HG02943 (cell line): ENCODE results near the gene SHC1.
A peak's percentile ranks its signal among the peaks of the same experiment; 100 is the strongest.

Source experiments
- ATAC-seq: cut with Tn5 transposase; IDR thresholded peaks from one replicate; pipeline ENCODE4 v1.9.1; 2021; ENCODE audit warnings: mild to moderate bottlenecking, low read depth, moderate library complexity; ENCODE audit not compliant: unreplicated experiment

Gene SHC1

DNA sequence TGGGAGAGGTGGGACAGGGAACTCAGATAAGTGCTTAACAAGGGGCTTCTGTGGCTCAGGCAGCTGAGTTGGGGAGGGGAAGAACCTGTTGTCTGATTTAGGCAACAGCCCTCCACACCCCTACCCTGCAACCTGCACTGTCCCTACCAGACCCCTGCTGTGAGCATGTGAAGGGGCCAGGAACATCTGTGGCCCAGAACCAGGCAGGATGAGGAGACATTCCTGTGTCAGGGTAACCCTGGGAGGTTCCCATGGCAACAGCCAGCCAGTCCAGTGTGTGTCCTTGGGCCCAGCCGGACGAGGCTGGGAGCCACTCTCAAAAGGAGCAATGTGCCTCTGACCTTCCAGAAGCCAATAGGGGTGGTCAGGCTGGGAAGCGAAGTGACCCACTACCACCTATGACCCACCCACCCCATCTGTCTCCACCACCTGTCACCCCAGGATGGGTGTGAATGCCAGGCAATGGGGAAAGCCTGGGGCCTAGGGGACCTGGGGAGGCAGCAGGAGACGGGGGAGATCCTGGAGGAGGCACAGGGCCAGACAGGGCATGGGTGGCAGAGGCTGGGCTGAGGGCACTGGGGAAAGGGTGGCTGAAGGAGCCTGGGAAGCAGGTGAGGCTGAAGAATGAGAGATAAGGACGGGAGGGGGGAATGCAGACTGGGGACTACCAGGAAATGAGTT lies 29.1 kb downstream of the SHC1 start:
- no peak for ATAC-seq

DNA sequence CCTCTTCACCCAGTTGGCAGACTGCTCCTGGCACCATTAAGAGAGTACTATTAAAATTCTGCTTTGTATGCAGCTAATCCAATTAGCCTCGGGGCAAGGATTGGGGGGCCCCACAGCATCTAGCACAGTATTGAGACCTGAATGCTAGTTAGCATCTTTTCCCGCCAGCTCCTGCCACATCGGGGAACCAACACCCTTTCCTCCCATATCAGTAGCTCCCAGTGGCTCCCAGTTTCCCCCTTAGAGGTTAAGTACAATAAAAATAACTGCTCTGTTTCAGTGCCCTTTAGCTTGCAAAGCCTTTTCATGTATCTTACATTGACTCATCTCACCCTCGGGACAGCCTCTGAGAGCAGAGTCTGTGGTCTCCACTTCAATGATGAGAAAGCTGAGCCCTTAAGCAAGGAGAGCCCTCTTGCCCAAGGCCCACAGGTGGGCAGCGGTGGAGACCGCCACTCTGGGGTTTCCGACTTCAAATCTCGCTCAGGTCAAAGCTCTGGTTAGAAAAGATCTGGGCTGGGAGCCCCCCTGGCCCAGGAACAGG lies 29.8 kb downstream of the SHC1 start:
- no peak for ATAC-seq

DNA sequence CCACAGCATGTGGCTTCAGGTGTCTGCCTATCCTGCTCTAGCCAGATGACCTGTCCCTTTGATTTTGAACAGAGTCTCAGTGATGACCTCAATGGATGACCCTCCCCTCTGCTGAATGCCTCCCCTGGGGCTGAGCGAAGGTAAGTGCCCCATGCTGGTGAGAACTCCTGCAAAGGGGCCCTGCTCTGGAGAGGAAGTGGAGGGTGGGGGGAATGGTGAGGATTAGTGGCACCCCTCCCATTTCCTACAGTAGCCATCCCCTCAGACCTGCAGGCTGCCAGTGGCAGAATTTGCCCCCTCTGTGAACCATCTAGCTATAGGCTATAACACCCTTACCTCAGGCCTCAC lies 30.4 kb downstream of the SHC1 start:
- no peak for ATAC-seq

DNA sequence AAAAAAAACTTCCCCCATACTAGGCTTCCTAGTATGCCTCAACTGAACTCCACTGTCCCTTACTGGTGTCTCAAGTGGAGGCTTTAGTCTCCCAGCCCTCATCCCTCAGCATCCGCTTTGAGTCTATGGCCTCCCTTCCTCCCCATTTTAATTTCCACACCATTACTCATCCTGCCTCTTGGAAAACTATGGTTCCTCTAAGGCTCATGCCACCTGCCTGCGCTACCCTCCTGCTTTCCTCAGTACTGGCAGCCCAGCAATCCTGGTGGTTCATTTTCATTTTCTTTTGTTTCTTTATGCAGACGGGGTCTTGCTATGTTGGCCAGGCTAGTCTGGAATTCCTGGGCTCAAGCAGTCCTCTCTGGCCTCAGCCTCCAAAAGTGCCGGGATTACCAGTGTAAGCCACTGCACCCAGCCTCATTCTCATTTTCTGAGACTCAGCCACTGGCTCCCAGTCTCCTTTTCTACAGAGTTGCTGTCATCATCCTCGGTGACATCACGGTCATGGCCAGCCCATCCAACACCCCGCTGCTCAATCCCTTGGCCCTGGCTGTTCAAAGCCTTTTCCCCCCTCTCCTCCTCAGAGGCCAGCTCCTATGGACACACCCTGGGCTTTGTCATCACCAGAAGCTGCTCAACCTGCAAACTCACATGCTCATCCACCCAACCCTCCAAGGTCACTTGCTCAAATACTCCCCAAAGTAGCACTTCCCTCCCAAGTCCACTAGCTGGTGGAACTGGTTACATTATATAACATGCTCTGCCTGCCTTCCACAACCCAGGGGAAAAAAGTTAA lies 31.7 kb downstream of the SHC1 start:
- ATAC-seq = no peak

DNA sequence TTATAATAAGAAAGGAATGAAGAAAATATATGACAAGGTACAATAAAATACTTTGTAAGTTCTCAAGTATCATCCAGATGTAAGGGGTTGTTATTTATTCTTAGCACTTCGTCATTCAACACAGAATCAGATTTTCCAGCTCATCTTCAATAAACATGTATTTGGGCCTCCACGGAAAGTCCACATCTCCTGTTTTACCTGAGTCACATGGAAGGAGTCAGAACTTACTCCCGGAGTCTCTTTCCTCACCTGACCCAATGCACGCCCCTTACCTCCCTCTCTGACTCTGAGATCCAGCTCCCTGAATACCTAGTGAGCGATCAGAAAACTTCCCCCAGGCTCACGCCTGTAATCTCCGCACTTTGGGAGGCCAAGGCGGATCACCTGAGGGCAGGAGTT lies 32.6 kb downstream of the SHC1 start:
- ATAC-seq = no peak

DNA sequence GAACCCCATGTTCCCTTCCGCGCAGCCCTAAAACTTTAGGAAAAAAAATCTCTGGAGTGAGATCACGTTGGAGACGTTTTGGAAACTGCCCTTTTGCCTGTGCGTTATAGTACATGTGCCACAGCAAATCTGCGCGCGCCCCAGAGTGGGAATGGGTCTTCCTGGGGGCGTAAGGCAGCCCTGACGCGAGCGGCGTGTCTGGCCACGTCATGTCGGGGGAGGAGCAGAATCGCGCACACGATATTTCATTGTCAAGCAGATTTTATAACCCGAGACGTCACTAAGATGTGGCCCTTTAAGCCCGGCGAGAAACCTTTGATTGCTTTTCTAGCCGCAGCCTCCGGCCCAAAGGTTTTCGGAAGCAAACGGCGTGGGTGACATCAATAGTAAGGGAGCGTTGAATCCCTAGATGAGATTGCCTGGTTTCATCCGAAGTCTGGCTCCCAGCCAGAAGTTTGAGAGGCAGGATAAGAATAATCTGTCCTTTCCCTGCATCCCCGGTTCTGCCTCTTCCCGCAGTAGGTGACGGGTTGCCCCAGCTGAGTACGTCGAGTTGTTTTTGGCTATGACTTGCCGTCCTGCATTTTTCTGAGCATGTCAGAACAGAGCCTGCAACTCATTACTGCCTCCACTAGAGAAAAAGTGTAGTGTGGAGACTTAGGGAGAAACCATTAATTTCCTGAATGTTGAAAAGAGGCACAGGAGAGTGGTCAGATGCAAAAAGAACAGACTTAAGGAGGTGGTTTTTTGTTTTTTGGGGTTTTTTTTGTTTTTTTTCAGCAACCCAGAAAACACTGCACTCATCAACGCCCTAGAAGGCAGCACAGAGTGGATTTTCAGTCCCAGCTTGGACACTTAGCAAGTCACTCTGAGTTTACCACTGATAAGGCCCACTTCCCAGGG lies 33.2 kb downstream of the SHC1 start:
- peak; percentile 49 for ATAC-seq

DNA sequence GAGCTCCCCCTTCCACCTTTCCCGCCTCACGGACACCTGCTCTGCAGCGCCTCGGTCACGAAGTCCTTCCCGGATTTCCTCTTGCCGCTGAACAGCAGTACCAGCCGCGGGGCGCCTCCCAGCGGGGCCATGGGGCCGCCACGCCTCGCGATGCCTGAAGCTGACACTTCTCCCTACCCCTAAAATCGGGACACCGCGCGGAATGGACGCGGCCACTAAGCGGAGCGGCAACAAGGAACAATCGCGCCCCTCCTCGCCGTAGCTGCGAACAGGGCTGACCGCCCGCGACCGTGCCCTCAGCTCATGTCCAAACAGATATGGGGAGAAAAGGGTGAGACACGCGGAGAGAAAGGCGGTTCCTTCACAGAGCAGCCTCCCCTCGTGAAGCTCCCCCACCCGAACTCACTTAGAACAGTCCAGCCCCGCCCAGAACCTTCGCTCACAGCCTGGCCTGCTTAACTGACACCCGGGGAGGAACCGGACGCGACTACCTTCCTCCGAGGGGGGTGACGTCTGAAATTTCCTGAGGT lies 33.9 kb downstream of the SHC1 start, which contains the start of gene PMVK:
PMVK (minus strand) TSS at position 165 of the 530 bp plus-strand sequence; CDS start at position 131, 34 bp downstream.
- peak; percentile 78 for ATAC-seq

DNA sequence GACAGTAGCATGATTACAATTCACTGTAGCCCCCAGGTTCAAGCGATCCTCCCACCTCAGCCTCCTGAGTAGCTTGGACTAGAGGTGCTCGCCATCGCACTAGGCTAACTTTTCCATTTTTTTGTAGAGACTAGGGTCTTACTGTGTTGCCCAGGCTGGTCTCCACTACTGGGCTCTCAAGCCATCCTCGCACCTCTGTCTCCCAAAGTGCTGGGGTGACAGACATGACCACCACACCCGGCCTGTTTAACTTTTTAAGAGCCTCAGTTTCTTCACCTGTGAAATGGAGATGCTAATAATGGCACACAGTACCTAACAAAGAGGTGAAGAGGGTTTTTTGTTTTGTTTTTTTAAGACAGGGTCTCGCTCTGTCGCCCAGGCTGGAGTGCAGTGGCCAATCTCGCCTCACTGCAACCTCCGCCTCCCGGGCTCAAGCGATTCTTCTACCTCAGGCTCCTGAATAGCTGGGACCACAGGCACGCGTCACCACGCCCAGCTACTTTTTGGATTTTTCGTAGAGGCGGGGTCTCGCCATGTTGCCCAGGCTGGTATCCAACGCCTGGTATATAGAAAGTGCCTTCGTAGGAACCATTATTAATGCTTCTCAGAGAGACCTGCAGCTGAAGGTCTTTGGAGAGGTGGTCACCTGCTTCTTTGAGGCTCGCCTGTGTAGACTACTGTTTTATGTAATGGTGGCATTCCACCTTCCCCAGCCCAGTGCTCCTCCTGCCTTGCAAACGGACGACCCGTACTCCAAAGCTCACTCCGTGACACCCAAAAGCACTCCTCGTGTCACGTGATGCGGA lies 34.6 kb downstream of the SHC1 start:
- ATAC-seq = no peak

DNA sequence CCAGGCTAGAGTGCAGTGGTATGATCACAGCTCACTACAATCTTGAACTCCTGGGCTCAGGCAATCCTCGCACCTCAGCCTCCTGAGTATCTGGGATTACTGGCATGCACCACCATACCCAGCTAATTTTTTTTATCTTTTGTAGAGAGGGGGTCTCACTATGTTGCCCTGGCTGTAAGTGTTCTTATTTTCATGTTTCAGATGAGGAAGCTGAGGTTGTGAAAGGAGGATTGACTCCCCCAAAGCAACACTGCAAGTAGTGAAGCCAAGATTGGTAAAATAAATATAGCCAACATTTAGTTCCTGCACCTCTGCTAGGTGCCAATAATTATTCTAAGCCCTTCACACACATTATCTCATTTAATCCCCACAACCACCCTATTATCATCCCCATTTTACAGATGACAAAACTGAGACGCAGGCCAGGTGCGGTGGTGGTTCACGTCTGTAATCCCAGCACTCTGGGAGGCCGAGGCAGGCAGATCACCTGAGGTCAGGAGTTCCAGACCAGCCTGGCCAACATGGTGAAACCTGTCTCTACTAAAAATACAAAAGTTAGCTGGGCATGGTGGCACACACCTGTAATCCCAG lies 36.1 kb downstream of the SHC1 start:
- ATAC-seq = no peak

DNA sequence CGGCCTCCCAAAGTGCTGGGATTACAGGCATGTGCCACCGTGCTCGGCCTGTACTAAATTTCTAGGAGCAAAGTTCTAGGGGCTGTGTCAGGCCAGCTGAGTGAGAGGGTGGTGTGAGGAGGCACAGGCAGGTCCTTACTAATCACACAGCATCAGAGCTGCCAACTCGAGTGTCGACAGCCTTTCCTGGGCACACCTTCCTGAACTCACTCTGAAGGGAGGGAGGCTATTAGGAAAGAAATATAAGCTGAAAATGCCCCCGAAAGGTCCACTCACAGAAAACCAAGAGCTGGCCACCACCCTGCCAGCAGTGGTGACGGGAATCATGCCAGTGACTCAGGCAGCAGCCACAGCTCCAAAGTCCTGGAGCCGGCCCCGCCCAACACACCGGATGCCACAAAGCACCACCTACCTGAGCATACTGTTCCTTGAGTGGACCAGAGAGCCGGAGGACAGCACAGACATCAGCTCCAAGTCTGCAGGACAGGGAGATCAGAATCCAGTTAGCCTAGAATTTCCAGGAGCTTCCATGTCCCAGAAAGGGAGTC lies 38.5 kb downstream of the SHC1 start:
- no peak for ATAC-seq

DNA sequence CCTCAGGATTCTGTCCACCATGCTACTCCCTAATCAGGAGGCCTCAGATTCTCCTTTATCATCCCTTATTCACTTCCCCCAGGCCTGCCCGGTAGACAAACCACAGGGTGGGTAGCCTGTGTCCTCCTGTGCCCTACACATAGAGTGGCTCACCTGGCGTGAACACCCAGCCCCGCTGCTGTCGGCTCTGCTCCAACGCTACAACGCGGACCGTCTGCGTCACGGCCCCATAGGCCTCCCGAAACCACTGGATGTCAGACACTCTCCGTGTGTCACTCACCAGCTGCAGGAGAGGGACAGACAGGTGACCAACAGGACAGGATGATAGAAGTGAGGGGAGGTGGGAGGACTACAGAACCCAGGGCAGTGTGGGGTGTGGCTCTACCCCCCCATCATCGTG lies 44.3 kb downstream of the SHC1 start:
- ATAC-seq = no peak

DNA sequence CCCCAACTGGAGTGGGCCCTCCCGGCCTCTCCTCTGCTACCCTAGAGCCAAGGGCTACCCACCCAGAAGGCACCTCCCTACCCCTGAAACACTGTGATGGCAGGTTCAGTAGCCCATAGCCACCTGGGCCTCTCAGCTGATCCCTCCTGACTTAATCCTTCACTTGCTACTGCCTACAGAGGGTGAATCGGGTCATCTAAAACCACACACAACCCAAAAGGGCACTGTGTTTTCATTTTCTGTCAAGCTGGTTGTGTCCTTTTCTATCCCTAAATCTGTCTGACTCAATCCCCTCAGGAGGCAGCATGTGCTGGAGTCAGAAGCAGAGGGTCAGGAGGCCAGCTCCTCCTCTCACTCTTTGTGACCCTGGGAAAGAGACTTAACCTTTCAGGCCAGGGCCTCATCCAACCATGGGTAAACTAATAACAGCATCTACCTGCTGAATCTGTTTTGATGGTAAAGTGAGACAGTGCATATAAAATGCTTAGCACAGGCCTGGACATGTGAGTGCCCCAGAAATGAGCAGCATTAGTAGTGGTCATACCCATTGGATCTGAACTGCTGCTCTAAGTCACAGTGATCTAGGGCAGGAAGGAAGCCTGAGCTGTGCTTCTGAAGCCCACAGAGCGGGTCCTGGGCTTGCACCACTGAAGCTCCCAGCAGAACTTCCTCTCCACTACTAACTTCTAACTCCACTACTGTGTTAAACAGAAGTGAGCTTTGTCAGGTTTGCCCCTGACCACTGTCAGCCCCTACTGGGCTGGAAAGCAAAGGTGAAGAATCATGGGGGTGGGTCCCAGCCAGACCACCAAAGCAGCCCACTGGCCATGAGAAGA lies 45.0 kb downstream of the SHC1 start:
- no peak for ATAC-seq

DNA sequence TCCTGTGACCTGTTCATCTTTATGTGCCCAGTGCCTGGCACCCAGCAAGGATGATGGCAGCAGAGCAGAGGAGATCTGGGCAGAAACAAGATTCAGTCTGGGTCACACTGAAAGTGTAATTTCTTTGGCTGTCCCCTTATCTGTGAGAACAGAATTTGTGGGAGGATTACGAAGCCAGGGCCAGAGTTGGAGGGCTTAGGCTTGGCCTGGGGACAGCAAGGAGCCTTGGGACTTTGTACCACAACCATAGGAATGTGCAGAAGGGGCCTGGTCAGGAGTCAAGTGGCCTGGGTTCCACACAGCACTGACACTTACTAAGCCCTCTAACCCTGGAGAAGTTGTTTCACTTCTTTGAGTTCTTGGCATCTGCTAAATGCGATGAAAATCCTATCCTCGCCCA lies 46.9 kb downstream of the SHC1 start:
- no peak for ATAC-seq

DNA sequence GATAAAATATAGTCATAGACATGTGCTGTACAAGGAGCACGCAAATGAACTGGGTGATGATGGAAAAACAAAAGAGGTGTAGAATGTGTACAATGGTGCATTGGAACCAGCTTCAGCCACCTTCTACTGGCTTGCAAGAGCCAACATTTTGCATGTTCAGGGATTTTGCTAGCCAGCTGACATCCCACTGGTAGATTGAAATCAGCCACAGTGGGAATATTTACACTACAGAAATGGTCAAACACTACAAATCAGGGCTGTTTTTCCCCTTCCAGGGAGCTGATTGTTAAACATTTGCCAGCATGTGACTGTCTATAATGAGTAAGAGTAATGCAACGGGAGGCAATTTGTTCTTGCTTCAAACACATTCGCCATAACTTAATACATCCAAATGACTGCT lies 57.3 kb downstream of the SHC1 start:
- ATAC-seq = no peak

DNA sequence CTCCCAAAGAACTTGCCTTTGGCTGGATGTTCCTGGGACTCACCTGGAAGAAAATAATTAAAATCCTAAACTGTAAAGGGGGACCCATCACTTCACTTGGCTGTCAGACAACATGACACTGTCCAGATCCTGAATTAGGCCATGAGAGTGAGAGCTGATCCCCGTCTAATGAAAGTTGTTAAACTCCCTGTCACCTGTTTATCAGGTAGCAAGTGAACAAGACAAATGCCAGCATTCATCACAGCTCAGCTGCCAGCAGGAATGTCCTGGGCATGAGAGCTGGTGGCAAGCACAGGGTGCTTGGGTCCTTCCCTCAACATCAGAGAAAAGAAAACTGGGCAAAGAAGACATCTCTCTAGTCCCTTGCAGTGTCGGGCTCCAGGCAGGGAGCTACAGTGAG lies 57.8 kb downstream of the SHC1 start:
- no peak for ATAC-seq
